GM08714 (cell line): ENCODE results near the gene ANKRD44.

ENCODE experiments used
- H3K4me3 ChIP-seq: fragments of 200-500 bp; sonication (Bioruptor generic); 2 replicates; pipeline ENCODE4 v1.5.1; 2014; ENCODE audit warnings: mild to moderate bottlenecking, low read length, inconsistent platforms
- ZNF274 ChIP-seq: IDR thresholded peaks from 2 replicates; pipeline ENCODE4 v1.6.1; 2012; ENCODE audit warnings: mild to moderate bottlenecking, low read depth, low read length

ANKRD44 gene

DNA sequence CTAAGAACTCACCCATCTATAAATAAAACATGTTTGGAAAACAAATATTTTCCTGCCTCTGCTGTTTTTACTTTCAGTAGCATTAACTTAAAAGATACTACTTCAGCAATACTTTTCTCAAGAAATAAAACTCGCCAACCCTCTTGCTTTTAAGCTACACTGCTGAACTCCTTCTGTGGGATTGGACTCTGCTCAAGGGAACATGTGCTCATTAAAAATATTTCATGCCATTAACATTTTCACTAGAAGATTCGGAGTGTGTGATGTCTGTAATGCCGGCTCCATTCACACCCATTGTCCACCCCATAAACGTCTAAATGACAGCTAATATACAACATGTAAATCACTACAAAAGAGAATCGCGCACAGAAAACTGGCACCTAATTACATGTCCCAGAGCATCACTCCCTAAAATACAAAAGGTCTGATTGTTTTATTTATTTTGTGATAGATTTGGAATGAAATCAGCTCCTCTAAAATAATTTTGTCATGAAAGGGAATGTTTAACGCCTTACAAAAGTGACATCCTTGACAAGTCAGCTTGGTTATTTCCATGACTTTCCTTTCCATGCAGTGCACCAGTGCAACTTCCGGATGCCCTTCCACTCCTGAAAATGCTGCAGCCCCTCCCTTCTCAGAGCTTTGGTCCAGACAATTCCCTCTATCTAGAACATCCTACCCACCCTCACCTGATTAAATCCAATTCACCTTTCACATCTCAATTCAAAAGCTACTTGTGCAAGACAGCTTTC, 73.1 kb downstream of the ANKRD44 start:
- H3K4me3 ChIP-seq: no peak overlapping the region
- no peak for TF ChIP-seq ZNF274

DNA sequence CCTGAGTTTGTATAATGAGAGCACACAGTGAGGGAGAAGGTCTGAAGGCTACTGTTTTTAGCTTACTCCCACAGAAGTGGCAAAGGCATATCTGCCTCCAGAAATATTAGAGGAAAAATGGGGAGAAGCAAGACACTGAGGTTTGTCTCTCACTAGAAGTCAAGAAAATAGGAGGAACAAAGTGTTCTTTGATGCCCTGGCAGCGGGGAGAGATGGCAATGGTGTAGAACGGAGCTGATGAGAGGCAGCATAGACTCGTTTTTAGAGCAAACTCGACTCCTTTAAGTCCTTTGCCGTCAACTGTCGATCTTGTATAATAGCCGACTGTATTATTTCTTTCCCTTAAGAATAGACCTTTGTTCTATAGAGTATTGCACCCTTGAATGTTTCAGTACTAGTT, 73.8 kb downstream of the ANKRD44 start:
- H3K4me3 ChIP-seq: no peak overlapping the region
- no peak for TF ChIP-seq ZNF274

DNA sequence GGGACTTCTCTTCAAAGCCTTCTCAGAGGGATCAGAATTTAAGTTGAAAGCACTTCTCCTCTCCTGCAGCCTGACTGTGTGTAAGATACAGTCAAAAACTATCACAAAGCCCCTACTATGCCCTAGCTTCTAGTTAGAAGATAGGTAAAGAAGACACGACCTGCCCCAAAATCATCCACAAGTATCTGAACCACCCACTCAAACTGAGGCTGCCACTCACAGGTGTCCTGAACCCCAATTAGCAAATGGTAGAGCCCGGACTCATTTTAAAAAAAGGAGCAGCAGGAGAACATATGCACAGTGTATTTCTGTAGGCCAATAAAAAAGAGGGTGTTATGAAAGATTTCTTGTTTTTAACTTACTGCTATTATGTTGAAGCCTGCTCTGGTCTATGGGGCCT, 74.4 kb downstream of the ANKRD44 start:
- H3K4me3 ChIP-seq: no peak overlapping the region
- TF ChIP-seq ZNF274: no peak

DNA sequence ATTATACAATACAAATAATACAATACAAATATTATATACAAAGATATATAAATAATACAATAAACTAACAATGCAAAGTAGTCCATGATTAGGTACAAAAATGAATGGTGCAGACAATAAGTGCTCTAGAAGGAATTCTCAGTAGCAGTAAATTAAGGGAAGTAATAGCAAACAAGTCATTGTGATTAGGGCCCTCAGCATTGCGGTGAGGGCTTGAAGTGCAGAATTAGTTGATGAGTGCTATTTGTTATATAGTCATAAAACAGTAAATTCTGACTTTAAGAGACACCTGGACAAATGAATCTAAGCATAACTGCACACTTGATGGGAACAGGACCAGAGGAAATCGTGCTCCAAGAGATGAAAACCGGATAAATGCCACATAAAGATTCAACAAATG, 74.9 kb downstream of the ANKRD44 start:
- H3K4me3 ChIP-seq: no peak overlapping the region
- no peak for TF ChIP-seq ZNF274

DNA sequence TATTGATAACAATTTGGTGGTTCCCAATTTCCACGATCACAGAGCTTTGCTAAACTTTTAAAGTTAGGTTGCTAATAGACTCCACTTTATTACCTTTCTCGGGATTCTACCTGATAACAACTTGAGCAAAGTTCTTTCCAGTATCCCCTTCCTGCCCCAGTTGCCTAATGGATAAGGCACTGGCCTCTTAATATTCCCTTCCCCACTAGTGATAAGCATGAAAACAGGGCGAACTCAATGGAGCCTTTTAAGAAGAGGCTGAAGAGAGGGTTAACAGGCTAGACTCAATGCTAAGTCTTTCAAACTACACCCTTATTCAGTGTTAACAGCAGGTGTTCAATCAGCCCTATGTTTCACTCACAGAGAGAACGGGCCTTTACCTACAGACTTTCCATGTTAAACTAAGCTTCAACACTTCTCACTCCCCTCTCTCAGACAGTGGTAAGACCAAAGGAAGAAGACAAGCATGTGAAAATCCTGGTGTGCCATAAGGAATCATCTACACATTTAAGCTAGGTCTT, 75.8 kb downstream of the ANKRD44 start:
- no peak for TF ChIP-seq ZNF274
- no peak overlapping the region for H3K4me3 ChIP-seq

DNA sequence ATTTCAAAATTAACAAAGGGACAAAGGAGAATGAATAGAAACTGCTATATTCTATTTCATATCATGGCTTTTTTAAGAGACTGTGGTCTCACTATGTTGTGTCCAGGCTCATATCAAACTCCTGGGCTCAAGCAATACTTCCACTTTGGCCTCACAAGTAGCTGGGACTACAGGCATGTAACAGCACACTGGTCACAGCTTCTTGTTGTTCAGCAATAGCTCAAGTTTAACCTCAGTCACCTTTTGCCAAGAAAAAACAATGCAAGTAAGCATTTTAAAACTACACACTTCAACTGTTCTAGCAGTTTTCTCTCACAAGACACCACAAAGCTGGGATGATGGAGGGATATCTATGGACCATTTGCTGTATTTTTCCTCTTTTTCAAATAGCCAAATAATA, 77.1 kb downstream of the ANKRD44 start:
- H3K4me3 ChIP-seq: no peak overlapping the region
- TF ChIP-seq ZNF274: no peak

DNA sequence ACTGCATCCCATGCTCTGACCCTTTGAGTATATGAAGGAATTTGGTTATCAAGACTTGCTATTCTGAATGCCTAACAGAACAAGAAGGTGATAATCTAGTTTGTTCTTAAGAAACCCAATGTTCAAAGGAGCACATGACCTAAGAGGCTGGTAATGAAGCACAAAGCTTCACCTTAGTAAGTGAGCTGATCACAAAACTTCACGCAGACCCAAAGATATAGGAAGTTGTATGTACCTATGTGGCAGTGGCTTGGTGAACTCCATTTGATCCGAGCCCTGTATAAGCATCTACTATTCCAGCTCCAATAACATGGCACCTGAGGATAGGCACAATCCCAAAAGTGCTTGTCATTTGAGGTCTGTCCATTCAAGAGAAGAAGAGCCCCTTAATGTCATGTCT, 78.6 kb downstream of the ANKRD44 start:
- no peak for TF ChIP-seq ZNF274
- no peak overlapping the region for H3K4me3 ChIP-seq

DNA sequence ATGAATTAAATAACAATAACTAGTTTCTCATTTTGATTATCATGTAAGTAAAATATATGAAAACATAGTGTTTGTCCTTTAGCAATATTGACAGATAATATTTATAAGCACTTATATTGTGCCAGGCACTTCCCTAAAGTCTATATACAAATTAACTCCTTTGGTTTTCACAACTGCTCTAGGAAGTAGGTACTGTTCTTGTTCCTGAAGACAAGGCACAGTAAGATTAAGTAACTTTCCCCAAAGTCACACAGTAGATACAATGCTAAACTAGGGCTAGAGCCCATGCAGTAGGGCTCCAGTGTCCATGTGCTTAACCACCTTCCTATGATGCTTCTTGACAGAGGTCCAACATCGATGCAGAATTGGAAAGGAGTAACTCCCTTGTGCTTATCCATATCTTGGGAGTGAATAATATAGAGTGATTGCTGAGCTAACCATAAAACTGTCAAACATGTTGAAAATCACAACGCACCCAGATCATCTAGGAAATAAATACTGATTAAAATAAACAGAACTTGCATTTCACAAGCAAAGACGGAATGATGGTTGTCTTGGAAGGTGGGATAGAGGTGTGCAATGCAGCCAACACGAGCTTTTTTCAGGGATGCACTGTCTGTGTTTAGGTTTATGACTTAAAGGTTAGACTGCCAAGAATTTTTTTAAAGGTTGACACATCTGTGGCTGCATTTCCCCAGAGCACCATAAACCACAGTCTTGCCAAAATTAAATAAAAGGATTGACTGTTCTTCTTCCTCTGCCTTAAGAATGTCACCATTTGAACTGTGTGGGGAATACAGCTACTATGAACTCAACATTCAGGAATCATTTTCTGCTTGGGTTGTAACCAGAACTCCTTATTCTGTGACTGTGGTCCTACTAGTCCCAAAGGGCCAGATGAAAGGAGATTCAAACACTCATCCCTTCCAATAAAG, 80.8 kb downstream of the ANKRD44 start:
- no peak for TF ChIP-seq ZNF274
- no peak overlapping the region for H3K4me3 ChIP-seq

DNA sequence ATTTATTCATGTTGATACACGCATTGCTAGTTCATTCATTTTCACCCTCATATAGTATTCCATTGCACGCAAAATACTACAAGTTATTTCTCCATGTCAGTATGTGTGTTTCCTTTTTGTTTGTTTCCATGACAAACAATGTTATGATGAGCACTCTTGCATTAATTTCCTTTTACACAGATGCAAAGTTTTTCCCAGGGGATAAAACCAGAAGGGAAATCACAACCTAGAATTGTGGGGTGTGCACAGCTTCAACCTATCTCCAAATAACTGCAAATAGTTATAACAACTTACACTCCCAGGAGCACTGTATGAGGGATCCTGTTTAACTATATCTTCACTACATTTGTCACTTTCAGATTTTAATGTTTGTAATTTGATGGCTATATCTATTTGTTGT, 87.1 kb downstream of the ANKRD44 start:
- TF ChIP-seq ZNF274: no peak
- no peak overlapping the region for H3K4me3 ChIP-seq

DNA sequence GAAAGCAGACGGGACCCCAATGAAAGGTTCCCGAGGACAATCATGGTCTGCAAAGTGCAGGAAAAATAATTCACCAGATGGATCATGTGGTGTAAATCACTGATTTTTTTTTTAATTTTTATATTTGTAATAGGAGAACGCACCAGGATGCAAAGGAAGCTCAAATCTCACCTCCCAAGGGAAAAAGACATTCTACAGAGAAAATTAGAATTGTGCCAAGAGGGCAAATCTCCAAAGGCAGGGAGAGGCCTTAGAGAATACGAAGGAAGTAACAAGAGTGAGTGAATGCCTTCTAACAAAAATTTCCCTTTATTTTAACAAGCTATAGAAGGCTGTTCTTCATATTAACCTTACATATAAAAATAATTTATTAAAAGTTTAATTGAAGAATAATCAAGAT, 90.9 kb downstream of the ANKRD44 start:
- no peak overlapping the region for H3K4me3 ChIP-seq
- TF ChIP-seq ZNF274: no peak

DNA sequence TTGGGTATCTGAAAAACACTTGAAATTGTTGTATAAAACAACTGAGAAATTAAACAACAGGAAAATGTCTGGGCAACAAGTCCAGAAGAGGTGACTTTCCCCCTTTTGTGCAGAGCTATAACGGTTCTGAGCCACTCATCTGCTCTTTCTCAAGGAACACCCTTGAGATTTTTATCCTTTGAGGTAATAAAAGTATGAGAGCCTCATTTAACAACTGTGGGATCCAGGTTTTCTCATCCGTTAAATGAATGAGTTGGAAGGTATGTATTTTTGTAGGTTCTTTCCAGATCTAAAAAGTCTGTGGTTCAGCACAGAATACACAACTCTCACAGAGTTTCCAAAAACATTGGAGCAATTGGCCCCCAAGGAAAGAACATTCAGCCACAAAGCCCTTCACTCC, 93.0 kb downstream of the ANKRD44 start:
- H3K4me3 ChIP-seq: no peak overlapping the region
- no peak for TF ChIP-seq ZNF274

DNA sequence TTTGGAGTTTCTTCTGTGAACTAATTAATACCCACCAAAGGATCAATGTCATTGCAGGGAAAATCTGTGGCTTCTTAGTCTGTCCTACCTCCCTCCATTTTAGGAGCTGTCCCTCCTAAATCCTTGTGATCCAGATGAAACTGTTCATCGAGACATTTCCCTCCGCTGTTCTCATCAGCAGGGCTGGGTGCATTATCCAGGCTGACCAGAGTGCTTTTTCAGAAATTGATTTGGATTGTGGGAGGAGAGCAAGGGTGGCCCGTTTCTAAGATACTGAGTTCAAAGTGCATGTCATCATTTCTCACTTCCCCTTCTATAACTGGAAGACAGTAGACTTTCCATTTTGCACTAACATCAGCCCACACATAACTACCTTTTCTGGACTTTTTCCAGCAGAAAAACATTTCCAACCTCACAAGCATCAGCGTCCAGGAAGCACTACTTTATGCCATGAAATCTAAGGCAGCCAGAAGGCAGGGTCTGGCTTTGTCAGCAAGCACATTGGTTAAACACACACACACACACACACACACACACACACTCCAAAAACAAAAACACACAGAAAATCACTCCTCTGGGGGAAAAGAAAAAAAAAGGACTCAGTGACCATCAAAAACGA, 94.1 kb downstream of the ANKRD44 start:
- no peak for TF ChIP-seq ZNF274
- peak overlapping the region; percentile 61 for H3K4me3 ChIP-seq

DNA sequence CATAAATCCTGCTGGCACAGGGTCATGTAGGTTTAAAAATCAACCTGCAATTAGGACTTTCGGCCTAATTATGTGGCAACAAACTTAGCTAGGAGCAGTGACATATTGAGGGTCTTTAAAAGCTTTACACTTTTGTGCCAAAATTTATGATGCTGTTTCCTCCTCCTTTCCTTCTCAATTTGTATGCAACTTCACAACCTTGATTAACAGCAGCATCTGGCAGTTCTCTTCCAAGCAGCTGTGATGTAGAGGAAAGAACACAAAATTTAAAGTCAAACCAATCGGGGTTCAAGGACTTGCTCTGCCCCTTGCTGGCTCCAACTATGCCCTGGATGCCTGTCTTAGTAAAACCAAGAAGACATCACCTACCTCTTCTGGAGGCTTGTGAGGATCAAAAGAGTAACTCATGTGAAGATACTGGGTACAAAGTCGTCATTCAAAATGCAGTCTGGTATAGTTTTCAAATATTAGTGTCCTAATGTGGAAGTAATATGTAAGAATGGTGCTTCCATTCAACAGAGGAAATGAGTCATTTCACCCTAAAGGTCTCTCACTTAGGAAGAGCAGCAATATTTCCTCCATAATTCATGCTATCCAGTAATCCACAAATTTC, 94.7 kb downstream of the ANKRD44 start:
- no peak for TF ChIP-seq ZNF274

More for the DNA sequence above, 94.7 kb downstream of the ANKRD44 start:
- H3K4me3 ChIP-seq: peak overlapping the region; percentile 61; the same call in 1 of the 2 replicates
